HG02870 (cell line): ENCODE results near the gene ADGRG1.
"Not testable (repeated sequence)": the region's sequence is repeated elsewhere in the genome, so short reads cannot be mapped to it uniquely, and the experiment has no call there.

Experiments used
- ATAC-seq: cut with Tn5 transposase; IDR thresholded peaks from one replicate; pipeline ENCODE4 v1.9.1; 2021; ENCODE audit warnings: mild to moderate bottlenecking, moderate library complexity; ENCODE audit not compliant: unreplicated experiment

Gene ADGRG1

GRCh38 chr16:57665541-57665940 is 37.1 kb downstream of the ADGRG1 start:
- no peak for ATAC-seq

GRCh38 chr16:57666353-57667047 is 38.1 kb downstream of the ADGRG1 start:
- ATAC-seq, result no peak

- no peak for ATAC-seq
Observed at GRCh38 chr16:57667048-57667525, 38.7 kb downstream of the ADGRG1 start.

GRCh38 chr16:57667526-57668262 is 39.3 kb downstream of the ADGRG1 start:
- ATAC-seq, result no peak

GRCh38 chr16:57668263-57668571 is 39.8 kb downstream of the ADGRG1 start, which contains the start of gene ADGRG3:
Gene ADGRG3 (plus strand): TSS chr16:57668306. CDS start chr16:57668348, 42 bp downstream.
- ATAC-seq, result no peak

- no peak for ATAC-seq
Observed at GRCh38 chr16:57668630-57669475, 40.4 kb downstream of the ADGRG1 start.

GRCh38 chr16:57669476-57670162 is 41.2 kb downstream of the ADGRG1 start:
- ATAC-seq, result no peak

- no peak for ATAC-seq
Observed at GRCh38 chr16:57670196-57670595, 41.8 kb downstream of the ADGRG1 start.

- not testable (repeated sequence) for ATAC-seq
Observed at GRCh38 chr16:57671451-57671850, 43.0 kb downstream of the ADGRG1 start.

- ATAC-seq, result no peak
Observed at GRCh38 chr16:57672416-57672815, 44.0 kb downstream of the ADGRG1 start.

- ATAC-seq, result no peak
Observed at GRCh38 chr16:57672824-57673223, 44.4 kb downstream of the ADGRG1 start.

GRCh38 chr16:57675741-57676551 is 47.5 kb downstream of the ADGRG1 start:
- ATAC-seq, result no peak

GRCh38 chr16:57676553-57677085 is 48.2 kb downstream of the ADGRG1 start:
- ATAC-seq, result no peak

GRCh38 chr16:57677622-57678369 is 49.4 kb downstream of the ADGRG1 start:
- ATAC-seq, result no peak

- ATAC-seq, result no peak
Observed at GRCh38 chr16:57679016-57679415, 50.6 kb downstream of the ADGRG1 start.

- no peak for ATAC-seq
Observed at GRCh38 chr16:57679767-57680482, 51.5 kb downstream of the ADGRG1 start.

GRCh38 chr16:57680842-57681375 is 52.5 kb downstream of the ADGRG1 start:
- no peak for ATAC-seq
